ENCODE results near the gene DCK.
"Not testable (repeated sequence)": the region's sequence is repeated elsewhere in the genome, so short reads cannot be mapped to it uniquely, and the experiment has no call there.

The DCK gene

DNA sequence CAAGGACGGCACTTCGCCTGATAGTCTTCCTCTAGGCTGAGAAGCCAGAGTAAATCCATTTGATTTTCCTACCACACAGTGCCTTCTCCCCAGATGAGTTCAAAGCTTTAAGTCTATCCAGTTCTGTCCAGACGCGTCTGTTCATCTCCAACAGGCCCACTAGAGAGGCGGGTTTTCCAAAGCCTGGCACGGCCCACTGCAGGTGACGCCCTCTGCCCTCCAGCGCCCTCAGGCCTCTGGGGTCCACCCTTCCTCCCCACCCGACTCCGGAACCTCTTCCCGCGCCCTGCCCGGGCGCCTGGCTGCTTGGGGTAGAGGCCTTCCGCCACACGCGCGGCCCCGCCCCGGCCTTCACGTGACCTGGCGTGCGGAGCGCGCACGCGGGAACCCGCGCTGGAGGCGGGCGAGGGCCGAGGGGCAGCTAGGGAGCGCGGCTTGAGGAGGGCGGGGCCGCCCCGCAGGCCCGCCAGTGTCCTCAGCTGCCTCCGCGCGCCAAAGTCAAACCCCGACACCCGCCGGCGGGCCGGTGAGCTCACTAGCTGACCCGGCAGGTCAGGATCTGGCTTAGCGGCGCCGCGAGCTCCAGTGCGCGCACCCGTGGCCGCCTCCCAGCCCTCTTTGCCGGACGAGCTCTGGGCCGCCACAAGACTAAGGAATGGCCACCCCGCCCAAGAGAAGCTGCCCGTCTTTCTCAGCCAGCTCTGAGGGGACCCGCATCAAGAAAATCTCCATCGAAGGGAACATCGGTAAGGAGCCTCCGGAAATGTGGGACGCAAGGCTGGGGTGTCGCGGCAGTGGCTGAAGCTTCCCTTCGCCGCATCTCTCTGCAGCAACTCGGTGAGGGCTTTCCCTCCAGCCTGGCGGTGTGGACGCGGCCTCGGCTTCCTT is at the start of gene DCK:
TSS of gene DCK (plus strand) at position 469 of the 888 bp plus-strand sequence. CDS start at position 656, 187 bp downstream.
- peak; percentile 87 for DNase-seq (ENCODE audit: low spot score)

GRCh38 chr4:70945046-70945445 is 48.4 kb upstream of the DCK start:
- no peak for DNase-seq (ENCODE audit: low spot score)

- no peak for DNase-seq (ENCODE audit: low spot score)
These were observed 47.9 kb upstream of the DCK start for GRCh38 chr4:70945452-70946055.

DNA sequence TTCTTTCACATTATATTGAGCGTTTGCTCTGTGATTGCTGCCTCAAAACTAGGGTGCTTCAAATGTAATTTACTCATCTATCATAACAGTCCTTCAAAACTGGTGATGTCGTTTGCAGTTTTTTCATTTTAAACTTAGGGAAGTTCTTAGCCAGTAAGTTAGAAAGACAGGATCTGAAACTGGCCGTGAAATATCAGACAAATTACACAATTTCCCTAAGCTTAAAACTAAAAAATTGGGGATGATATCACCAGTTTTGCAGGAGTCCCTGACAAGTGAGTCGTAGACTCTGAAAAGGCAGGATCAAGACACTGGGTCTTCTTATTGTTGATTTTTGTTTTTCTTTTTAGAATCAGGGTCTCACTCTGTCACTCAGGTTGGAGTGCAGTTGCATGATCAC is 46.5 kb upstream of the DCK start:
- no peak for DNase-seq (ENCODE audit: low spot score)

- no peak for DNase-seq (ENCODE audit: low spot score)
These were observed 44.7 kb upstream of the DCK start for GRCh38 chr4:70948665-70949260.

GRCh38 chr4:70954032-70954431 is 39.4 kb upstream of the DCK start:
- DNase-seq (ENCODE audit: low spot score): no peak

- no peak for DNase-seq (ENCODE audit: low spot score)
These were observed 36.8 kb upstream of the DCK start for GRCh38 chr4:70956549-70957210.

GRCh38 chr4:70958681-70959080 is 34.8 kb upstream of the DCK start:
- no peak for DNase-seq (ENCODE audit: low spot score)

GRCh38 chr4:70969076-70969475 is 24.4 kb upstream of the DCK start:
- no peak for DNase-seq (ENCODE audit: low spot score)

DNA sequence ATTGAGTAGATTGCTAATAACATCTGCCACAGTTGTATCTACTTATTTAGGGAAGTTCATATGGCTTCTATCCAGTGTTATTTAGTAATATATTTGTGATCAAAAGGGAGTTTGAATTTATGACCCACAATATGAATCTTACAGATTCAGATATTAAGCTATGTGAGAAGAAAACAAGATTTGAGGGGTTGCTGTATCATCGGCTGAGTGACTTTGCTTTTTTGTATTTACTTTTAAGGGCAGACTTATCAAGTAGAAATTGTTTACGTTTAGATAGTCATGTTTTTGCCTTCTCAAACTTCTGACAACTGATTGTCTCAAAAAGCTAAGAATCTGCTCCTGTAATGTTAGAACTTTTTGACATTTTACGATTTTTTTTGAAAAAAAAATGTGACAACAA is 17.2 kb upstream of the DCK start:
- no peak for DNase-seq (ENCODE audit: low spot score)

GRCh38 chr4:70979445-70980008 is 13.9 kb upstream of the DCK start:
- no peak for DNase-seq (ENCODE audit: low spot score)

GRCh38 chr4:70980196-70980595 is 13.3 kb upstream of the DCK start:
- no peak for DNase-seq (ENCODE audit: low spot score)

DNA sequence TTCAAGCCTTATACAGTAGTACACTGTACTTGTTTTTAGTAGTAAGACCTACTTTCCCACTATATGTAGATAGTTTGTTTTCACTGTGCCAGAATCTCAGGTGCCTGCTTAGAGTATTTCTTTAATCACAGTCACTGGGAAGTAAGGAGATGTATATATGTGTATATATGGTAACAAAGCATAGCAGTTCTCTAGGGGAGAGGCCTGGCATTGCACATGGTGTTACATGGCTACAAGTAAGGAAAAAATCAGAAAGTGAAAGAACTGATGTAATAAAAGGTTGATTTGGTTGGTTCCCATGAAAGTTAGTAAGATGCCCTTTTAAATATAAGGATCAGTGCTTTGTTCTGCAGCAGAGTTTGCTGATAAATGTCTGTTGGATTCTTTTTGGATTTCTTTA is 9.3 kb upstream of the DCK start:
- DNase-seq (ENCODE audit: low spot score): no peak

DNA sequence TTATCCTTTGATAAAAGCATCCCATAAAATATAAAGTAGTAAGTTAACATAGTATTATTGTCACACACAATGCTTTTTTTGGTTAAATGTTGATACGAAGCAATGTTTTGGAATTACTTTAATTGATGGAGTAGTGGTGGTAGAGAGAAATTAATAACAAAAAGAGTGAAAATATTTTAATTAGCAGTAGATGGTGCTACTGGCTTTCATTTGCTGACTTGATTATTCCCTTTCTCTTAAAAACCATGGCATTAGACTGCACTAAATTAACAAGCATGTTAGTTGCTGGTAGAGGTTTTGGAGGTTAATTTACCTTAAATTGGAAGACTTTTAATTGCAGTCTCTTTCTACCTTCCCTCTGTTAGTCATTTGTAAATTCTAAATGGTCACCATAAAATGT is 8.9 kb upstream of the DCK start:
- no peak for DNase-seq (ENCODE audit: low spot score)

DNA sequence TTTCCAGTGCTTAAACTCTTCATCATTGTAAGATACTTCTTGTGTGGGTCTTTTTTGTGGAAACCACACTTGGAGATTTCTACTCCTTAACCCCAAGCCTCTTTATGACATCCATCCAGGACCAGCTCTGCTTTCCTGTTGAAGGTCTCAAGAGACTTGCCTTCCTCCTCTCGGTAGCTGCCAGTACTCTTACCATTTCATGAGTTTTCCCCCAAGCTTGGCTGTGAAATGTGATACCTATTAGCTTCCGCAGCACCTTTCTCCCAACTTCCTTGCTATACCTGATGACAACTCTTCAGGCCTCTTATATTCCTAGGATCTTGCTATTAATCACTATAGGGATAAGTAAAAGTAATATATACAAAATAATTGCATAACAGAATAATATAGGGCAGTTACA is 1.9 kb upstream of the DCK start:
- DNase-seq (ENCODE audit: low spot score): no peak

GRCh38 chr4:70992391-70992881 is 1.0 kb upstream of the DCK start:
- DNase-seq (ENCODE audit: low spot score): peak; percentile 50

DNA sequence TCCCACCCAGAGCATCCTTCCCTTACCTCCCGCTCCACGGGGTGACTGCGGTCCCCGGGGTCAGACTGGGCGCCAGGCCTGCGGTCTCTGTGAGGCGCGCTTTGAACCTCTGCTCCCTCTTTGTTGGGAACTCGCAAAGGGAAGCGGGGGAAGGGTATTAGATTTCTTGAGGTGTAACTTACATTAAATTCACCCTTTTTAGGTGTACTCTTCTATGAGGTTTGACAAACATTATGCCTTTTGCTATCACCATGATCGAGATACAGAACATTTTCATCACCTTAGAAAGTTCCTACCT is 569 bp downstream of the DCK start:
- DNase-seq (ENCODE audit: low spot score): no peak

- no peak for DNase-seq (ENCODE audit: low spot score)
These were observed 1.1 kb downstream of the DCK start for GRCh38 chr4:70994387-70995099.

- no peak for DNase-seq (ENCODE audit: low spot score)
These were observed 2.5 kb downstream of the DCK start for GRCh38 chr4:70996018-70996360.

DNA sequence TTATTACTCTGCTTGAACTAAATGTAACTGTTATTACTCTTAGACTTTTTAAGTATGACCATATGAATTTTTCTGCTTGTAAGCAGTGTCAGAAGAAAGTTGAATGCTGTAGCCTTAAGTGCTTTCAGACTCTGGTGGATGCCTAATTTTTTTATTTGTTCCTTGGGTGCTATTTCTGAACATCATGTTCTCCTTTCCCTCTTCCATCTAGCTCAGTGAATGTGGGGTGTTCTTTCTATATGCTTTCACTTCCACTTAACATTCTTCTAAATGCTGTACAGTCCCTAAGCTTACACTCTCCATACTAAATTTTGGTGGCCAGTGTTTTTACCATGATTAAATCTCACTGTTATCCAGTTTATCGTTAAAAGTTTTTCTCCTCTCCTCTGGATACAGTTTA is 3.6 kb downstream of the DCK start:
- no peak for DNase-seq (ENCODE audit: low spot score)

- DNase-seq (ENCODE audit: low spot score): no peak
These were observed 4.1 kb downstream of the DCK start for GRCh38 chr4:70997546-70997945.

GRCh38 chr4:70999639-71000038 is 6.2 kb downstream of the DCK start:
- DNase-seq (ENCODE audit: low spot score): not testable (repeated sequence)
